GM23338 (cell line): ENCODE results near the gene SEMA6B. TPM values are rescaled to one million over a fixed set of nuclear protein-coding genes. Genes with fewer than 3 reads are reported as not detected.

Experiments
- ATAC-seq: fragments of 200-7000 bp; cut with Tn5 transposase; 3 replicates; pipeline ENCODE4 v1.9.1; 2020
- DNase-seq: peaks from one replicate; pipeline ENCODE4 v3.0.0-alpha.2; 2015; ENCODE audit warnings: low spot score
- H2AFZ ChIP-seq: fragments of 200-600 bp; sonication (generic); 2 replicates; pipeline ENCODE4 v1.8.0; 2016; ENCODE audit warnings: antibody characterized with exemption, mild to moderate bottlenecking, moderate library complexity
- H3F3A ChIP-seq: fragments of 200-600 bp; sonication (generic); replicated peaks from 2 replicates; pipeline ENCODE4 v1.8.0; 2017; ENCODE audit warnings: antibody characterized with exemption, mixed run types, low read depth
- H3K27ac ChIP-seq: fragments of 200-600 bp; sonication (generic); 2 replicates; pipeline ENCODE4 v1.6.1; 2016; ENCODE audit warnings: low read depth
- H3K27me3 ChIP-seq: fragments of 200-600 bp; sonication (generic); 2 replicates; pipeline ENCODE4 v1.8.0; 2016; ENCODE audit warnings: mild to moderate bottlenecking, mixed run types, moderate library complexity; ENCODE audit not compliant: insufficient read depth
- H3K36me3 ChIP-seq: fragments of 200-600 bp; sonication (generic); 2 replicates; pipeline ENCODE4 v1.8.0; 2016; ENCODE audit warnings: mild to moderate bottlenecking; ENCODE audit not compliant: insufficient read depth
- H3K4me1 ChIP-seq: fragments of 200-600 bp; sonication (generic); 2 replicates; pipeline ENCODE4 v1.8.0; 2016; ENCODE audit warnings: mild to moderate bottlenecking, moderate library complexity; ENCODE audit not compliant: insufficient read depth
- H3K4me2 ChIP-seq: fragments of 200-600 bp; sonication (generic); 2 replicates; pipeline ENCODE4 v1.7.1; 2017; ENCODE audit warnings: mixed run types
- H3K4me3 ChIP-seq: fragments of 200-600 bp; sonication (generic); 2 replicates; pipeline ENCODE4 v1.6.1; 2016; ENCODE audit warnings: mixed run types
- H3K79me2 ChIP-seq: fragments of 200-600 bp; sonication (generic); replicated peaks from 2 replicates; pipeline ENCODE4 v1.8.0; 2017; ENCODE audit warnings: mild to moderate bottlenecking; ENCODE audit not compliant: insufficient read depth
- H3K9me2 ChIP-seq: fragments of 200-600 bp; sonication (generic); 2 replicates; pipeline ENCODE4 v1.8.0; 2017; ENCODE audit not compliant: insufficient read depth
- H4K20me1 ChIP-seq: fragments of 200-600 bp; sonication (generic); replicated peaks from 2 replicates; pipeline ENCODE4 v1.8.0; 2017; ENCODE audit warnings: mild to moderate bottlenecking; ENCODE audit not compliant: insufficient read depth
- H3K27ac Mint-ChIP-seq: 2 replicates; pipeline ENCODE4 v1.8.0; 2020; ENCODE audit warnings: inconsistent platforms, mild to moderate bottlenecking, moderate library complexity, mixed read lengths
- H3K27me3 Mint-ChIP-seq: 3 replicates; pipeline ENCODE4 v1.8.0; 2022; ENCODE audit warnings: low read depth, mild to moderate bottlenecking, moderate library complexity, mixed read lengths, inconsistent platforms; ENCODE audit not compliant: insufficient read depth, poor library complexity
- H3K36me3 Mint-ChIP-seq: 3 replicates; pipeline ENCODE4 v1.8.0; 2021; ENCODE audit warnings: low read depth, mild to moderate bottlenecking, inconsistent platforms, moderate library complexity, mixed read lengths
- H3K4me1 Mint-ChIP-seq: 3 replicates; pipeline ENCODE4 v1.8.0; 2020; ENCODE audit warnings: mild to moderate bottlenecking, inconsistent platforms, mixed read lengths
- H3K4me3 Mint-ChIP-seq: 3 replicates; pipeline ENCODE4 v1.8.0; 2021; ENCODE audit warnings: moderate library complexity, mild to moderate bottlenecking, inconsistent platforms, mixed read lengths
- H3K9me3 Mint-ChIP-seq: 3 replicates; pipeline ENCODE4 v1.8.0; 2020; ENCODE audit warnings: moderate library complexity, mild to moderate bottlenecking, inconsistent platforms, mixed read lengths
- CREB1 ChIP-seq: fragments of 250-450 bp; sonication (Bioruptor Pico); IDR thresholded peaks from 2 replicates; pipeline ENCODE4 v1.5.0; 2020; ENCODE audit warnings: low read depth, mild to moderate bottlenecking, moderate library complexity
- EZH2 ChIP-seq: fragments of 200-600 bp; sonication (generic); IDR thresholded peaks from one replicate; pipeline ENCODE4 v1.8.0; 2017; ENCODE audit warnings: antibody characterized with exemption, mild to moderate bottlenecking, low read depth; ENCODE audit not compliant: unreplicated experiment
- EZH2phosphoT487 ChIP-seq: fragments of 200-600 bp; sonication (generic); IDR thresholded peaks from one replicate; pipeline ENCODE4 v1.8.1; 2018; ENCODE audit warnings: antibody characterized with exemption; ENCODE audit not compliant: unreplicated experiment
- POLR2AphosphoS5 ChIP-seq: IDR thresholded peaks from 2 replicates; pipeline ENCODE4 v1.6.1; 2016; ENCODE audit warnings: antibody characterized with exemption, low read depth
- REST ChIP-seq: IDR thresholded peaks from one replicate; pipeline ENCODE4 v1.6.1; 2018; ENCODE audit warnings: antibody characterized with exemption; ENCODE audit not compliant: unreplicated experiment
- ZNF114 ChIP-seq: fragments of 250-450 bp; sonication (Bioruptor Pico); IDR thresholded peaks from 2 replicates; pipeline ENCODE4 v1.5.0; 2020; ENCODE audit warnings: mild to moderate bottlenecking, moderate library complexity
- ZNF331 ChIP-seq: fragments of 250-450 bp; sonication (Bioruptor Pico); IDR thresholded peaks from 2 replicates; pipeline ENCODE4 v1.5.0; 2020; ENCODE audit warnings: low read depth, mild to moderate bottlenecking, moderate library complexity
- polyA plus RNA-seq: library from polyadenylated mRNA; unstranded; fragments of >200 nt; fragmentation: Nextera tagmentation; extraction: Ambion mirVana; gene quantifications from 2 replicates; pipeline ENCODE4 v1.2.1, GENCODE V29; 2016
- total RNA-seq: library from RNA; depleted of rRNA; stranded (reverse); fragments of >200 nt; shearing (Covaris generic); gene quantifications from 2 replicates; pipeline ENCODE4 v1.2.3, GENCODE V29; 2014
- TF ChIP-seq, protein P1 (sequence below), 2 experiments: fragments of 200-600 bp in 1 of 2; sonication (generic) in 1 of 2; conservative IDR thresholded peaks; 2 replicates each; pipeline versions ENCODE4 v1.5.1 to v1.6.1; 2016 to 2017; ENCODE audit warnings: antibody characterized with exemption in 2 of 2, low read depth in 2 of 2, mild to moderate bottlenecking in 2 of 2, moderate library complexity in 1 of 2
- TF ChIP-seq, protein P2 (sequence below): IDR thresholded peaks from 2 replicates; pipeline ENCODE4 v1.6.1; 2016; ENCODE audit warnings: antibody characterized with exemption

SEMA6B gene
- total and polyA plus RNA-seq, 2 experiments from 2014 or later = 5.3 to 42.7 TPM

DNA sequence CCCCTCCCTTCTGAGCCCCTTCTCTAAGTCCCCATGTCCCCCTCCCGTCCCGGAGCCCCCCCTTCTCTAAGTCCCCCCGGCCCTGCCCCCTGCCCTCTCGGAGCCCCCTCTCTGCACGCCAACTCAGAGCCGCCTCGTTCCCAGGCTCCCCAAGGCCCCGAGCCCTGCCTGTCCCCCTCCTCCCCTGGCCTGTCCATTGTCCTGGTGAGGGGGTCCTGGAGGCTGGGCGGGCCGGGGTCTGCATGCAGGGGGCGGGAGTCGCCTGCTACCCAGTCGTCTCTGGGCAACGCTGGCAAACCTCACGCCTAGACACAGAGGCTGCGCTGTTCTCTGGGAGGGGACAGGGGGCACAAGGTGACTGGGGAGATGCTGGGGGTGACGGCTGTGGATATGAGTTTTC, 39.2 kb upstream of the SEMA6B start:
- peaks cover 21% of the 10 kb centered on the region for H3K27me3 Mint-ChIP-seq
- H3K4me1 Mint-ChIP-seq = peaks cover 6% of the 10 kb centered on the region; the same call in 2 of the 3 replicates
- Histone ChIP-seq H3K9me2 (no peaks in the 10 kb centered on the region), H2AFZ (peak overlapping the region; percentile 96; the same call in 1 of the 2 replicates), H3K4me1 (0 out of 2 replicates have a peak, but pooled peaks cover 4% of the 10 kb centered on the region), H3K27ac (no peak overlapping the region), H3F3A (peaks cover 13% of the 10 kb centered on the region; the same call in 1 of the 2 replicates), H3K4me2 (peak overlapping the region; percentile 90), H3K79me2 (no peaks in the 10 kb centered on the region), H3K4me3 (peak overlapping the region; percentile 70), H3K36me3 (no peaks in the 10 kb centered on the region), H3K27me3 (peaks cover 38% of the 10 kb centered on the region), H4K20me1 (no peaks in the 10 kb centered on the region; the same call in 1 of the 2 replicates)
- H3K36me3 Mint-ChIP-seq = no peaks in the 10 kb centered on the region
- ATAC-seq (peak; percentile 17), DNase-seq (peak; percentile 44)
- H3K27ac Mint-ChIP-seq = no peak overlapping the region
- H3K9me3 Mint-ChIP-seq = no peaks in the 10 kb centered on the region
- no peak for TF ChIP-seq REST
- TF ChIP-seq, protein P1, sequence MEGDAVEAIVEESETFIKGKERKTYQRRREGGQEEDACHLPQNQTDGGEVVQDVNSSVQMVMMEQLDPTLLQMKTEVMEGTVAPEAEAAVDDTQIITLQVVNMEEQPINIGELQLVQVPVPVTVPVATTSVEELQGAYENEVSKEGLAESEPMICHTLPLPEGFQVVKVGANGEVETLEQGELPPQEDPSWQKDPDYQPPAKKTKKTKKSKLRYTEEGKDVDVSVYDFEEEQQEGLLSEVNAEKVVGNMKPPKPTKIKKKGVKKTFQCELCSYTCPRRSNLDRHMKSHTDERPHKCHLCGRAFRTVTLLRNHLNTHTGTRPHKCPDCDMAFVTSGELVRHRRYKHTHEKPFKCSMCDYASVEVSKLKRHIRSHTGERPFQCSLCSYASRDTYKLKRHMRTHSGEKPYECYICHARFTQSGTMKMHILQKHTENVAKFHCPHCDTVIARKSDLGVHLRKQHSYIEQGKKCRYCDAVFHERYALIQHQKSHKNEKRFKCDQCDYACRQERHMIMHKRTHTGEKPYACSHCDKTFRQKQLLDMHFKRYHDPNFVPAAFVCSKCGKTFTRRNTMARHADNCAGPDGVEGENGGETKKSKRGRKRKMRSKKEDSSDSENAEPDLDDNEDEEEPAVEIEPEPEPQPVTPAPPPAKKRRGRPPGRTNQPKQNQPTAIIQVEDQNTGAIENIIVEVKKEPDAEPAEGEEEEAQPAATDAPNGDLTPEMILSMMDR (conservative IDR thresholded peaks at IDR 0.05; ENCODE audit: low read depth in 2 of 2) = 0 out of 4 replicates have a peak, but pooled peaks of 1 of the 2 experiments have one; percentile 10
- H3K4me3 Mint-ChIP-seq = peak overlapping the region; percentile 76

DNA sequence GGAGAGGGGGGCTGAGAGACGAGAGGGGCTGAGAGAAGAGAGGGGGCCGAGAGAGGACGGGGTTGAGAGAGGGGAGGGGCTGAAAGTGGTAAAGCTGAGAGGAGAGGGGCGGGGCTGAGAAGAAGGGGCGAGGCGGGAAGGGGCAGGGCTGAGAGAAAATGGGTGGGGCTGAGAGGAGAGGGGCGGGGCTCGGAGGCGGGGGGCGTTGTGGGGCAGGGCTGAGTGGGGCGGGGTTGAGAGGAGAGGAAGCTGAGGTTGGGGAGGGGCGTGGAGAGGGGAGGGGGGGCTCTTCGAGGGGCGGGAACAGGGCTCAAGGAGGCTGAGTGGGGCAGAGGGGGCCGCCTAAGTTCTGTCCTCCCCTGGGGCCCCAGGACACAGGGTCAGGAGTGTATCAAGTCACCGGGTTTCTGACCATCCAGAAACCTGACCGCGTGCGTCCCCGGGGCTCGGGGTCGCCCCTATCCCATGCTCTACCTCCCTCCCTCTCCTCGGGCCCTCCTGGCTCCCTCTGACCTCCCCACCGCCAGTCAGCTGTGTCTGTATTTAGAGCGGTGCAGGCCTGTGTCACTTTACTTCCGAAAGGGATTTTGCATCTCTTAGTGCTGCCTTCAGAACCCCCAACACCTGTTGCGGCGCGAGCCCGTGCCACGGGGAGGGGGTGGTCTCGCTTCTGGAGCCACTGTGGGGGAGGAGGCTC, 38.6 kb upstream of the SEMA6B start:
- Histone ChIP-seq H3K4me3 (peak overlapping the region; percentile 70), H4K20me1 (no peaks in the 10 kb centered on the region; the same call in 1 of the 2 replicates), H3K79me2 (no peaks in the 10 kb centered on the region), H3K36me3 (no peaks in the 10 kb centered on the region), H2AFZ (peak overlapping the region; percentile 96; the same call in 1 of the 2 replicates), H3K27me3 (peaks cover 38% of the 10 kb centered on the region), H3K9me2 (no peaks in the 10 kb centered on the region), H3K27ac (no peak overlapping the region), H3K4me1 (0 out of 2 replicates have a peak, but pooled peaks cover 4% of the 10 kb centered on the region), H3F3A (peaks cover 13% of the 10 kb centered on the region; the same call in 1 of the 2 replicates), H3K4me2 (peak overlapping the region; percentile 90)
- H3K4me3 Mint-ChIP-seq = peak overlapping the region; percentile 76
- H3K27ac Mint-ChIP-seq = no peak overlapping the region
- no peaks in the 10 kb centered on the region for H3K9me3 Mint-ChIP-seq
- peak; percentile 81 for ATAC-seq
- H3K4me1 Mint-ChIP-seq = peaks cover 6% of the 10 kb centered on the region; the same call in 2 of the 3 replicates
- peaks cover 21% of the 10 kb centered on the region for H3K27me3 Mint-ChIP-seq
- DNase-seq = peak; percentile 87
- no peaks in the 10 kb centered on the region for H3K36me3 Mint-ChIP-seq
- TF ChIP-seq, protein P2, sequence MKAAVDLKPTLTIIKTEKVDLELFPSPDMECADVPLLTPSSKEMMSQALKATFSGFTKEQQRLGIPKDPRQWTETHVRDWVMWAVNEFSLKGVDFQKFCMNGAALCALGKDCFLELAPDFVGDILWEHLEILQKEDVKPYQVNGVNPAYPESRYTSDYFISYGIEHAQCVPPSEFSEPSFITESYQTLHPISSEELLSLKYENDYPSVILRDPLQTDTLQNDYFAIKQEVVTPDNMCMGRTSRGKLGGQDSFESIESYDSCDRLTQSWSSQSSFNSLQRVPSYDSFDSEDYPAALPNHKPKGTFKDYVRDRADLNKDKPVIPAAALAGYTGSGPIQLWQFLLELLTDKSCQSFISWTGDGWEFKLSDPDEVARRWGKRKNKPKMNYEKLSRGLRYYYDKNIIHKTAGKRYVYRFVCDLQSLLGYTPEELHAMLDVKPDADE = no peak
- TF ChIP-seq ZNF331 (CRISPR knock-in tag) = no peak
- no peak for TF ChIP-seq CREB1 (CRISPR knock-in tag)
- TF ChIP-seq, protein P1 (conservative IDR thresholded peaks at IDR 0.05; ENCODE audit: low read depth in 2 of 2) = no peak
- TF ChIP-seq REST = no peak
- no peak for TF ChIP-seq EZH2
- TF ChIP-seq EZH2phosphoT487 = no peak
- no peak for TF ChIP-seq ZNF114 (CRISPR knock-in tag)
- no peak for TF ChIP-seq POLR2AphosphoS5
